Measurements from ENCODE around the gene DCLRE1A.

DCLRE1A gene

GRCh38 chr10:113854013-113854760 lies at the start of gene DCLRE1A, which contains the start of gene NHLRC2:
Gene DCLRE1A (minus strand): TSS chr10:113854082. CDS start chr10:113853182, 900 bp downstream.
Gene NHLRC2 (plus strand): TSS chr10:113854661. CDS start chr10:113854873, 212 bp downstream.
- H3K4me3 ChIP-seq (ENCODE audit: low read depth, low read length), result peak within 1 kb of the TSS; percentile 88

DNA sequence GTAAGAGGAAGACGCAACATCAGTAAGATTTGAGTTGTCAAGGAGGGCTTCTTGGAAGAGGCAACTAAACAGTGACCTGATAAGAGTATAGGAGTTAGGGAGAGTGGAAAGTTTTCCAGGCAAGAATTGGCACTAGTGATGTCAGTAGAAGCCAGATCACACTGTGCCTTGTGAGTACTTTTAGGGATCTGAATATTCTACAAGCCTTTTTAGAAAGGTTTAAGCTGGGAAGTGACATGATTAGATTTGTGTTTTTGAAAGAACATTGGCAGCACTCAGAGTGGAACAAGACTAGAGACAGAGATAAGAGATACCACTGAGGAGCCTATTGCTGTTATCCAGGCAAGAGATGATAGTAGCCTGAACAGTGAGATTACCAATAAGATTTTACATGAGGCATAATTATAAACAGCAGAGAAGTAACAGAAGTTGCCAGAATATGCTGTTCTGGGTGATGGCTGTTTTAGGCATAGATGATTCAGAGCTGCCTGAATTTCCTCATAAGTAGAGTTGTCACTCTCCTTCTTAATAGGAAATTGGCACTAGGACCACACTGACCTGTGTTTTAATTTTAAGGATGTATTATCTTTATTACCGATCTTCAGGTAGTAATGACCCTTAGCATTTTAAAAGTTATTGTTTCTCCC lies 46.2 kb upstream of the DCLRE1A start:
- H3K4me3 ChIP-seq (ENCODE audit: low read depth, low read length), result no peak overlapping the region

GRCh38 chr10:113897693-113898618 lies 44.1 kb upstream of the DCLRE1A start:
- no peak overlapping the region for H3K4me3 ChIP-seq (ENCODE audit: low read depth, low read length)

GRCh38 chr10:113895018-113895417 lies 41.1 kb upstream of the DCLRE1A start:
- no peak overlapping the region for H3K4me3 ChIP-seq (ENCODE audit: low read depth, low read length)

GRCh38 chr10:113894581-113894980 lies 40.7 kb upstream of the DCLRE1A start:
- no peak overlapping the region for H3K4me3 ChIP-seq (ENCODE audit: low read depth, low read length)

GRCh38 chr10:113893570-113893969 lies 39.7 kb upstream of the DCLRE1A start:
- H3K4me3 ChIP-seq (ENCODE audit: low read depth, low read length), result no peak overlapping the region

GRCh38 chr10:113891476-113891875 lies 37.6 kb upstream of the DCLRE1A start:
- H3K4me3 ChIP-seq (ENCODE audit: low read depth, low read length), result no peak overlapping the region

GRCh38 chr10:113890769-113891168 lies 36.9 kb upstream of the DCLRE1A start:
- no peak overlapping the region for H3K4me3 ChIP-seq (ENCODE audit: low read depth, low read length)

- no peak overlapping the region for H3K4me3 ChIP-seq (ENCODE audit: low read depth, low read length)
Observed at GRCh38 chr10:113889911-113890310, 36.0 kb upstream of the DCLRE1A start.

DNA sequence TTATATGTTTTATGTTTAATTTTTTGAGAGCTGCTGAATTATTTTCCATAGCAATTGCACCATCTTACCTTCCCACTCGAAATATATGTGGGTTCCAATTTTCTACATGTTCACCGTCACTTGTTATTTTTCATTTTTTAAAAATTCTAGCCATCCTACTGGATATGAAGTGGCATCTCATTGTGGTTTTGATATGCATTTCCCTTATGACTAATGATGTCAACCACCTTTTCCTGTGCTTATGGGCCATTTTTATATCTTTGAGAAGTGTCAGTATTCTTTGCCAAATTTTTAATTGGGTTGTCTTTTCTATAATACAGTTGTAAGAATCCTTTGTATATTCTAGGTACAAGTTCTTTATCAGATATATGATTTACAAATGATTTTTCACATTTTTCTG lies 28.4 kb upstream of the DCLRE1A start:
- H3K4me3 ChIP-seq (ENCODE audit: low read depth, low read length), result no peak overlapping the region

DNA sequence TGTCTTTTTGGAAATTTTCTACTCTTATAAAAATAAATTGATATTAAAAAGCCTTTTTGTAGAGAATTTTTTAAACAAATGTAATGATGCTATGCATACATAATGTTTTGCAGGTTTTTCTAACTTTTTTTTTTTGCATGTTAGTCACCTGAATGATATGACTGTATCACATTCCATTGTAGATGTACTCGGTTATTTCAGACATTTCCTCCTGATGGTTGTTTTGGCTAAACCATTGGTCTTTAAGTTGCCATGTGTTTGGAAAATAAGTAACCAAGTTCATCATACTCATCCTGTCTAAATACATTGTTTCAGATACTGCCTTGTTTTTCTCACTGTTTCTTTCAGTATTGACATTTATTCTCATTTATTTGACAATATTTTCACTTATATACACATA lies 26.4 kb upstream of the DCLRE1A start:
- H3K4me3 ChIP-seq (ENCODE audit: low read depth, low read length), result no peak overlapping the region

- H3K4me3 ChIP-seq (ENCODE audit: low read depth, low read length), result no peak overlapping the region
Observed at GRCh38 chr10:113879691-113880090, 25.8 kb upstream of the DCLRE1A start.

GRCh38 chr10:113876461-113876860 lies 22.6 kb upstream of the DCLRE1A start:
- H3K4me3 ChIP-seq (ENCODE audit: low read depth, low read length), result no peak overlapping the region

DNA sequence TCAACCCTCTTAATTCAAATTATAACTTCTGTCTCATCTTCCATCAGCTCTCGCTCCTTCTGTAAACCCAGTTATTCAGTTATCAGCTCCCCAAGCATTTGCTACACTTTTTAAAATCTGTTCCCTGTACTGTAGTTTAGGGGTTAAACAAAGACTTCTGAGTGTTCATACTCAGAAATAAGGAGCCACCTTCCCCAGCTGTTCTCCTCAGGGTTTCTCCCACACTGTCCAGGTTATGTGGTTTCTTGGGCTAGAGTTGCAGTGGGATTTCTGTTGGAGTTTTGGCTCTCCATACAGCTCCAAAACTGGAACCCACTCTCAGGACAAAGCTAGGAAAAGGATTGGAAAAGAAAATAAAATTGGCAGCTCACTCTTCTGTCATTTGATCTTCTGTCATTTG lies 21.3 kb upstream of the DCLRE1A start:
- no peak overlapping the region for H3K4me3 ChIP-seq (ENCODE audit: low read depth, low read length)

- no peak overlapping the region for H3K4me3 ChIP-seq (ENCODE audit: low read depth, low read length)
Observed at GRCh38 chr10:113872139-113873030, 18.5 kb upstream of the DCLRE1A start.

GRCh38 chr10:113869789-113870188 lies 15.9 kb upstream of the DCLRE1A start:
- no peak overlapping the region for H3K4me3 ChIP-seq (ENCODE audit: low read depth, low read length)

DNA sequence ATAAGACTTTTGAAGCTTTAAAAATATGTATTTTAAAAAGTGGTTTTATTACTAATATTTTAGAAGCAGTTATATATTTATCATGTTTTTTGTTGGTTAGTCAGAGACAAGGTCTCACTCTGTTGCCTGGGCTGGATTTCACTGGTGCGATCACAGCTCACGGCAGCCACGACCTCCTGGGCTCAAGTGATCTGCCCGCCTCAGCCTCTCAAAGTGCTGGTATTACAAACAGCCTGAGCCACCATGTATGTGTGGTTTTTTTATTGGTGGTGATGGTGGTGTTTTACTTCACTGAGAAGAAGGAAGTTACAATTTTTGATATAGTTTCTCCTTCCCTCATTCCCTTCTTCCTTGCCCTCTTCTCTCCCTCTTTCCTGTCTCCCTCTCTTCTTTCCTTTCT lies 14.0 kb upstream of the DCLRE1A start:
- H3K4me3 ChIP-seq (ENCODE audit: low read depth, low read length), result no peak overlapping the region

DNA sequence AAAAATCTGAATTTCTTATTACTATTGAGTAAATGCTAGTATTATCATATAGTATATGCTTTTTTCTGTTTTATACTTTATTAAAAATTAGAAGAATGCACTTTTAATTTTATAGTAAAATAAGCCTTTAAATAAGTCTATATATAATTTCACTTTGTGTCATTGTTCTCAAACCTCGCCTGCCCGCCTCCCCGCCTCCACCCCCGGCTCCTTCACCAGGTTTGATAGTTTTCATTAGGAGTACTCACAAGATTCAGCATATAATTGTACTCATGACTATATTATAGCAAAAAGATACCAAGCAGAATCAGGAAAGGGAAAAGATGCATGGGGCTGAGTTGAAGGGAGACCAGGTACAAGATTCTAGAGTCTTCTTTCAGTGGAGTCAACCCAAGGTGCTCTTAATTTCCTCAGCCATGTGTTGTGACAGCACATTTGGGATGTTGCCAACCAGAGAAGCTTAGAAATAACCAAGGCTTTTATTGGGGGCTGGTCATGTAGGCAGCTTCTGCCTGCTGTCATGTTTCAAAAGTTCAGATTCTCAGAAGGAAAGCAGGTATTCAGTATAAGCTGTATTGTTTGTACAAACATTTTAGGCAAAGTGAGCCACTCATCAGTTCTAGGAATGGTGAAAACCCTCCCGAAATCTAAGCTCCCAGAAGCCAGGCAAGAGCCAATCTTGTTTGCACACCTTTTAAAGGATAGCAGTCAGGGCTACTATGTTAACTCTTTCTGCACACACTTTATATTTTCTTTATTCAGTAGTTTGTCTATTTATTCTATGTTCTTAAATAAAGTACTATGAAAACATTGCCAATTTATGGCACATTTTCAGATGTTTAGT lies 12.9 kb upstream of the DCLRE1A start:
- no peak overlapping the region for H3K4me3 ChIP-seq (ENCODE audit: low read depth, low read length)

DNA sequence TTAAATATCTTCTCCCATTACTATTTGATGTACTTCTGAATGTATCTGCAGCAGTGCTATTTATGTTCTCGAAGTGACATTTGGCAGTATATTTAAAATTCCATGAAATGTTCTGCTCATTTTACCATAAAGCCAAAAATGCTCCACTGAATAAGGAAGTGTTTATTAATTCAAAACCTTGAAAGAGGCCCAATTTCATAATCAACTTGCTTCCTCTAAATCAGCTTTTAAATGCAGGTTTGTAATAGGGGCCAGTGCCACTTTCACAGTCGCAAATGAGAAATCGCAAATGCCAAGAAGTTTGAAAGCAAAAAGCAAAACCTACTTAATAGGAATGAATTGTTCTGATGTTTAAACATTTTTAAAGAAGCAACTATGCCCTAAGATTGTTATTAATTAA lies 12.0 kb upstream of the DCLRE1A start:
- H3K4me3 ChIP-seq (ENCODE audit: low read depth, low read length), result no peak overlapping the region

Data from iPS-11a (cell line).